GM23338 (cell line): ENCODE data around the gene EXOC4. TPM values are rescaled to one million over a fixed set of nuclear protein-coding genes. Genes with fewer than 3 reads are reported as not detected.

Source experiments
- CREB1 ChIP-seq: fragments of 250-450 bp; sonication (Bioruptor Pico); IDR thresholded peaks from 2 replicates; pipeline ENCODE4 v1.5.0; 2020; ENCODE audit warnings: low read depth, mild to moderate bottlenecking, moderate library complexity
- CTCF ChIP-seq, 2 experiments: fragments of 200-600 bp in 1 of 2; sonication (generic) in 1 of 2; conservative IDR thresholded peaks; 2 replicates each; pipeline versions ENCODE4 v1.5.1 to v1.6.1; 2016 to 2017; ENCODE audit warnings: antibody characterized with exemption in 2 of 2, low read depth in 2 of 2, mild to moderate bottlenecking in 2 of 2, moderate library complexity in 1 of 2
- EZH2phosphoT487 ChIP-seq: fragments of 200-600 bp; sonication (generic); IDR thresholded peaks from one replicate; pipeline ENCODE4 v1.8.1; 2018; ENCODE audit warnings: antibody characterized with exemption; ENCODE audit not compliant: unreplicated experiment
- JUNB ChIP-seq: IDR thresholded peaks from one replicate; pipeline ENCODE4 v1.6.1; 2016; ENCODE audit warnings: antibody characterized with exemption; ENCODE audit not compliant: unreplicated experiment
- POLR2AphosphoS5 ChIP-seq: IDR thresholded peaks from 2 replicates; pipeline ENCODE4 v1.6.1; 2016; ENCODE audit warnings: antibody characterized with exemption, low read depth
- STAT1 ChIP-seq: IDR thresholded peaks from one replicate; pipeline ENCODE4 v1.6.1; 2016; ENCODE audit warnings: antibody characterized with exemption; ENCODE audit not compliant: unreplicated experiment
- ZNF114 ChIP-seq: fragments of 250-450 bp; sonication (Bioruptor Pico); IDR thresholded peaks from 2 replicates; pipeline ENCODE4 v1.5.0; 2020; ENCODE audit warnings: mild to moderate bottlenecking, moderate library complexity
- ZNF331 ChIP-seq: fragments of 250-450 bp; sonication (Bioruptor Pico); IDR thresholded peaks from 2 replicates; pipeline ENCODE4 v1.5.0; 2020; ENCODE audit warnings: low read depth, mild to moderate bottlenecking, moderate library complexity
- polyA plus RNA-seq: library from polyadenylated mRNA; unstranded; fragments of >200 nt; fragmentation: Nextera tagmentation; extraction: Ambion mirVana; gene quantifications from 2 replicates; pipeline ENCODE4 v1.2.1, GENCODE V29; 2016
- total RNA-seq: library from RNA; depleted of rRNA; stranded (reverse); fragments of >200 nt; shearing (Covaris generic); gene quantifications from 2 replicates; pipeline ENCODE4 v1.2.3, GENCODE V29; 2014
- TF ChIP-seq, protein P1 (sequence below): fragments of 250-450 bp; sonication (Bioruptor Pico); IDR thresholded peaks from 2 replicates; pipeline ENCODE4 v1.5.0; 2020; ENCODE audit warnings: mild to moderate bottlenecking, moderate library complexity
- TF ChIP-seq, protein P2 (sequence below): IDR thresholded peaks from 2 replicates; pipeline ENCODE4 v1.6.1; 2016; ENCODE audit warnings: antibody characterized with exemption

The EXOC4 gene
- total and polyA plus RNA-seq, 2 experiments from 2014 or later: 37.5 to 52.7 TPM

- TF ChIP-seq, protein P1, sequence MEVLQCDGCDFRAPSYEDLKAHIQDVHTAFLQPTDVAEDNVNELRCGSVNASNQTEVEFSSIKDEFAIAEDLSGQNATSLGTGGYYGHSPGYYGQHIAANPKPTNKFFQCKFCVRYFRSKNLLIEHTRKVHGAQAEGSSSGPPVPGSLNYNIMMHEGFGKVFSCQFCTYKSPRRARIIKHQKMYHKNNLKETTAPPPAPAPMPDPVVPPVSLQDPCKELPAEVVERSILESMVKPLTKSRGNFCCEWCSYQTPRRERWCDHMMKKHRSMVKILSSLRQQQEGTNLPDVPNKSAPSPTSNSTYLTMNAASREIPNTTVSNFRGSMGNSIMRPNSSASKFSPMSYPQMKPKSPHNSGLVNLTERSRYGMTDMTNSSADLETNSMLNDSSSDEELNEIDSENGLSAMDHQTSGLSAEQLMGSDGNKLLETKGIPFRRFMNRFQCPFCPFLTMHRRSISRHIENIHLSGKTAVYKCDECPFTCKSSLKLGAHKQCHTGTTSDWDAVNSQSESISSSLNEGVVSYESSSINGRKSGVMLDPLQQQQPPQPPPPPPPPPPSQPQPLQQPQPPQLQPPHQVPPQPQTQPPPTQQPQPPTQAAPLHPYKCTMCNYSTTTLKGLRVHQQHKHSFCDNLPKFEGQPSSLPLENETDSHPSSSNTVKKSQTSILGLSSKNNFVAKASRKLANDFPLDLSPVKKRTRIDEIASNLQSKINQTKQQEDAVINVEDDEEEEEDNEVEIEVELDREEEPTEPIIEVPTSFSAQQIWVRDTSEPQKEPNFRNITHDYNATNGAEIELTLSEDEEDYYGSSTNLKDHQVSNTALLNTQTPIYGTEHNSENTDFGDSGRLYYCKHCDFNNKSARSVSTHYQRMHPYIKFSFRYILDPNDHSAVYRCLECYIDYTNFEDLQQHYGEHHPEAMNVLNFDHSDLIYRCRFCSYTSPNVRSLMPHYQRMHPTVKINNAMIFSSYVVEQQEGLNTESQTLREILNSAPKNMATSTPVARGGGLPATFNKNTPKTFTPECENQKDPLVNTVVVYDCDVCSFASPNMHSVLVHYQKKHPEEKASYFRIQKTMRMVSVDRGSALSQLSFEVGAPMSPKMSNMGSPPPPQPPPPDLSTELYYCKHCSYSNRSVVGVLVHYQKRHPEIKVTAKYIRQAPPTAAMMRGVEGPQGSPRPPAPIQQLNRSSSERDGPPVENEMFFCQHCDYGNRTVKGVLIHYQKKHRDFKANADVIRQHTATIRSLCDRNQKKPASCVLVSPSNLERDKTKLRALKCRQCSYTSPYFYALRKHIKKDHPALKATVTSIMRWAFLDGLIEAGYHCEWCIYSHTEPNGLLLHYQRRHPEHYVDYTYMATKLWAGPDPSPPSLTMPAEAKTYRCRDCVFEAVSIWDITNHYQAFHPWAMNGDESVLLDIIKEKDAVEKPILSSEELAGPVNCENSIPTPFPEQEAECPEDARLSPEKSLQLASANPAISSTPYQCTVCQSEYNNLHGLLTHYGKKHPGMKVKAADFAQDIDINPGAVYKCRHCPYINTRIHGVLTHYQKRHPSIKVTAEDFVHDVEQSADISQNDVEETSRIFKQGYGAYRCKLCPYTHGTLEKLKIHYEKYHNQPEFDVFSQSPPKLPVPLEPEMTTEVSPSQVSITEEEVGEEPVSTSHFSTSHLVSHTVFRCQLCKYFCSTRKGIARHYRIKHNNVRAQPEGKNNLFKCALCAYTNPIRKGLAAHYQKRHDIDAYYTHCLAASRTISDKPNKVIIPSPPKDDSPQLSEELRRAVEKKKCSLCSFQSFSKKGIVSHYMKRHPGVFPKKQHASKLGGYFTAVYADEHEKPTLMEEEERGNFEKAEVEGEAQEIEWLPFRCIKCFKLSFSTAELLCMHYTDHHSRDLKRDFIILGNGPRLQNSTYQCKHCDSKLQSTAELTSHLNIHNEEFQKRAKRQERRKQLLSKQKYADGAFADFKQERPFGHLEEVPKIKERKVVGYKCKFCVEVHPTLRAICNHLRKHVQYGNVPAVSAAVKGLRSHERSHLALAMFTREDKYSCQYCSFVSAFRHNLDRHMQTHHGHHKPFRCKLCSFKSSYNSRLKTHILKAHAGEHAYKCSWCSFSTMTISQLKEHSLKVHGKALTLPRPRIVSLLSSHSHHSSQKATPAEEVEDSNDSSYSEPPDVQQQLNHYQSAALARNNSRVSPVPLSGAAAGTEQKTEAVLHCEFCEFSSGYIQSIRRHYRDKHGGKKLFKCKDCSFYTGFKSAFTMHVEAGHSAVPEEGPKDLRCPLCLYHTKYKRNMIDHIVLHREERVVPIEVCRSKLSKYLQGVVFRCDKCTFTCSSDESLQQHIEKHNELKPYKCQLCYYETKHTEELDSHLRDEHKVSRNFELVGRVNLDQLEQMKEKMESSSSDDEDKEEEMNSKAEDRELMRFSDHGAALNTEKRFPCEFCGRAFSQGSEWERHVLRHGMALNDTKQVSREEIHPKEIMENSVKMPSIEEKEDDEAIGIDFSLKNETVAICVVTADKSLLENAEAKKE (CRISPR knock-in tag): no peak
- TF ChIP-seq, protein P2, sequence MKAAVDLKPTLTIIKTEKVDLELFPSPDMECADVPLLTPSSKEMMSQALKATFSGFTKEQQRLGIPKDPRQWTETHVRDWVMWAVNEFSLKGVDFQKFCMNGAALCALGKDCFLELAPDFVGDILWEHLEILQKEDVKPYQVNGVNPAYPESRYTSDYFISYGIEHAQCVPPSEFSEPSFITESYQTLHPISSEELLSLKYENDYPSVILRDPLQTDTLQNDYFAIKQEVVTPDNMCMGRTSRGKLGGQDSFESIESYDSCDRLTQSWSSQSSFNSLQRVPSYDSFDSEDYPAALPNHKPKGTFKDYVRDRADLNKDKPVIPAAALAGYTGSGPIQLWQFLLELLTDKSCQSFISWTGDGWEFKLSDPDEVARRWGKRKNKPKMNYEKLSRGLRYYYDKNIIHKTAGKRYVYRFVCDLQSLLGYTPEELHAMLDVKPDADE: no peak
- TF ChIP-seq ZNF331 (no peak), CTCF (conservative IDR thresholded peaks at IDR 0.05; ENCODE audit: low read depth in 2 of 2) (no peak), POLR2AphosphoS5 (no peak), STAT1 (no peak), JUNB (no peak), EZH2phosphoT487 (no peak), ZNF114 (no peak), CREB1 (CRISPR knock-in tag) (no peak)
Observed at GRCh38 chr7:133572843-133573242, 320.0 kb downstream of the EXOC4 start (continued).
